Sigmoid colon (tissue), 7 donors: ENCODE measurements around the gene LPCAT1. TPM values are rescaled to one million over a fixed set of nuclear protein-coding genes. Genes with fewer than 3 reads are reported as not detected.

Experiments used
- DNase-seq: peaks from one replicate; pipeline ENCODE4 v3.0.0-alpha.2; 2019
- H3K27ac ChIP-seq, 4 donors: fragments of 200-600 bp; sonication (generic); one replicate each; pipeline ENCODE4 v1.5.1; 2016 to 2019; ENCODE audit warnings: mild to moderate bottlenecking in 1 of 4
- H3K27me3 ChIP-seq, 3 donors: fragments of 200-600 bp; sonication (generic); one replicate each; pipeline ENCODE4 v1.5.1; 2019; ENCODE audit warnings: mild to moderate bottlenecking in 1 of 3
- H3K36me3 ChIP-seq, 4 donors: fragments of 200-600 bp; sonication (generic); one replicate each; pipeline ENCODE4 v1.5.1; 2016 to 2019
- H3K4me1 ChIP-seq, 4 donors: fragments of 200-600 bp; sonication (generic); one replicate each; pipeline ENCODE4 v1.5.1; 2017 to 2019
- H3K4me3 ChIP-seq, 4 donors: fragments of 200-600 bp; sonication (generic); one replicate each; pipeline ENCODE4 v1.5.1; 2017 to 2019; ENCODE audit warnings: mild to moderate bottlenecking in 2 of 4, moderate library complexity in 1 of 4
- H3K9me3 ChIP-seq, 4 donors: fragments of 200-600 bp in 3 of 4; sonication (generic) in 3 of 4; one replicate each; pipeline versions ENCODE4 v1.5.1 to v1.6.1; 2013 to 2019
- CTCF ChIP-seq, 4 experiments: fragments of 450-650 bp in 3 of 4; fragments of 200-600 bp in 1 of 4; IDR thresholded peaks; one replicate each; pipeline ENCODE4 v1.5.1; 2016 to 2019; ENCODE audit warnings: antibody characterized with exemption in 4 of 4, mild to moderate bottlenecking in 3 of 4, moderate library complexity in 2 of 4
- EP300 ChIP-seq, 4 donors: sonication (generic); formaldehyde crosslinking; IDR thresholded peaks; one replicate each; pipeline ENCODE4 v1.6.1; 2017; ENCODE audit warnings: antibody characterized with exemption in 4 of 4
- POLR2A ChIP-seq, 2 donors: fragments of 450-650 bp; IDR thresholded peaks; one replicate each; pipeline ENCODE4 v1.6.1; 2016; ENCODE audit warnings: antibody characterized with exemption in 2 of 2, mild to moderate bottlenecking in 2 of 2, moderate library complexity in 2 of 2
- POLR2AphosphoS5 ChIP-seq, 4 donors: sonication (generic); formaldehyde crosslinking; IDR thresholded peaks; one replicate each; pipeline ENCODE4 v1.6.1; 2017; ENCODE audit warnings: antibody characterized with exemption in 4 of 4
- WGBS, 2 donors: extraction: QIAGEN DNeasy Blood & Tissue Kit; methylation state at CpG; one replicate each; pipeline ENCODE4 v1.1.7; 2013; 5-methylcytosine and 5-hydroxymethylcytosine counted together
- intact Hi-C: fragments of 100-400 bp; cut with DNase I; formaldehyde crosslinking; loops from one replicate; pipeline ENCODE4 v1.15.1; 2023
- polyA plus RNA-seq, 3 donors: library from polyadenylated mRNA; stranded (reverse); fragments of 200-250 nt; gene quantifications; one replicate each; pipeline ENCODE4 v1.2.3, GENCODE V29; 2013
- total RNA-seq, 4 donors: library from RNA; depleted of rRNA; stranded (reverse); fragments of >200 nt; gene quantifications; one replicate each; pipeline ENCODE4 v1.1.0, GENCODE V29; 2016
- donor health status: healthy with polysubstance abuse.
- donor health status: Bipolar disorder and iron deficiency.
- donor health status: healthy.

Gene LPCAT1
- total and polyA plus RNA-seq, 7 donors, result 4.2 to 35.1 (median 22.2) TPM

GRCh38 chr5:1522601-1523479, 920 bp downstream of the LPCAT1 start:
- peak overlapping the region; percentile 82 to 87 (median 84) for H3K4me3 ChIP-seq
- no peak for TF ChIP-seq POLR2AphosphoS5 (IDR thresholded peaks at IDR 0.05)
- no peak for TF ChIP-seq CTCF (IDR thresholded peaks at IDR 0.05)
- TF ChIP-seq EP300 (IDR thresholded peaks at IDR 0.05), result no peak
- TF ChIP-seq POLR2A (IDR thresholded peaks at IDR 0.05), result no peak
- H3K27ac ChIP-seq, result peak overlapping the region in 3 of 4 donors; percentile 86 to 93 (median 92)
- H3K27me3 ChIP-seq, result no peaks in the 10 kb centered on the region
- intact Hi-C loops, result loop anchor here (2.0 to 10.0 kb wide), 4 partner anchors 46 to 178 kb away; partner anchors contain the start of gene CLPTM1L
- peak; percentile 63 for DNase-seq
- 6 to 10% methylated on average over 63 of the region's 63 CpGs for whole genome bisulfite sequencing, 2 donors
- H3K36me3 ChIP-seq, result peaks cover 0 to 18% (median 4%) of the 10 kb centered on the region in 4 donors
- H3K9me3 ChIP-seq, result no peaks in the 10 kb centered on the region
- peaks cover 0 to 25% (median 21%) of the 10 kb centered on the region in 4 donors for H3K4me1 ChIP-seq

GRCh38 chr5:1521671-1522600, 1.8 kb downstream of the LPCAT1 start:
- WGBS, 2 donors, result 72 to 84% methylated on average over 28 of the region's 28 CpGs
- H3K4me1 ChIP-seq, result peaks cover 0 to 25% (median 21%) of the 10 kb centered on the region in 4 donors
- intact Hi-C loops, result loop anchor here (2.0 to 10.0 kb wide), 4 partner anchors 47 to 177 kb away; partner anchors contain the start of gene CLPTM1L
- H3K36me3 ChIP-seq, result peaks cover 0 to 18% (median 4%) of the 10 kb centered on the region in 4 donors
- no peaks in the 10 kb centered on the region for H3K9me3 ChIP-seq
- no peak for TF ChIP-seq CTCF (IDR thresholded peaks at IDR 0.05)
- no peak for TF ChIP-seq POLR2A (IDR thresholded peaks at IDR 0.05)
- DNase-seq, result peak; percentile 59
- peak overlapping the region; percentile 82 to 87 (median 84) for H3K4me3 ChIP-seq
- H3K27me3 ChIP-seq, result no peaks in the 10 kb centered on the region
- H3K27ac ChIP-seq, result no peak overlapping the region

- no peak overlapping the region for H3K4me3 ChIP-seq
- no peak overlapping the region for H3K27ac ChIP-seq
- H3K4me1 ChIP-seq, result peaks cover 0 to 25% (median 21%) of the 10 kb centered on the region in 4 donors
- 92 to 96% methylated on average over 13 of the region's 13 CpGs for WGBS, 2 donors
- H3K27me3 ChIP-seq, result no peaks in the 10 kb centered on the region
- H3K9me3 ChIP-seq, result no peaks in the 10 kb centered on the region
- intact Hi-C loops, result loop anchor here (5.0 to 10.0 kb wide), 2 partner anchors 71 to 176 kb away; partner anchors contain the start of gene CLPTM1L
- TF ChIP-seq POLR2A (IDR thresholded peaks at IDR 0.05) (no peak), CTCF (IDR thresholded peaks at IDR 0.05) (no peak), POLR2AphosphoS5 (IDR thresholded peaks at IDR 0.05) (no peak), EP300 (IDR thresholded peaks at IDR 0.05) (no peak)
- DNase-seq, result peak; percentile 55
- peaks cover 0 to 18% (median 4%) of the 10 kb centered on the region in 4 donors for H3K36me3 ChIP-seq
Observed at GRCh38 chr5:1520791-1521453, 2.8 kb downstream of the LPCAT1 start.

GRCh38 chr5:1519631-1520210, 4.0 kb downstream of the LPCAT1 start:
- Histone ChIP-seq H3K27ac (no peak overlapping the region), H3K36me3 (peaks cover 0 to 18% (median 4%) of the 10 kb centered on the region in 4 donors), H3K27me3 (no peaks in the 10 kb centered on the region), H3K4me3 (no peak overlapping the region), H3K9me3 (no peaks in the 10 kb centered on the region), H3K4me1 (peaks cover 0 to 28% (median 20%) of the 10 kb centered on the region in 4 donors)
- WGBS, 2 donors, result 90 to 94% methylated on average over 12 of the region's 12 CpGs
- intact Hi-C loops, result loop anchor here (5.0 to 10.0 kb wide), 2 partner anchors 73 to 175 kb away; partner anchors contain the start of gene CLPTM1L
- TF ChIP-seq POLR2A (IDR thresholded peaks at IDR 0.05) (no peak), POLR2AphosphoS5 (IDR thresholded peaks at IDR 0.05) (no peak), CTCF (IDR thresholded peaks at IDR 0.05) (no peak), EP300 (IDR thresholded peaks at IDR 0.05) (no peak)
- DNase-seq, result peak; percentile 52
